GM21619 (cell line): ENCODE measurements around the gene SUGT1.

Source experiments
- ATAC-seq: cut with Tn5 transposase; IDR thresholded peaks from one replicate; pipeline ENCODE4 v1.9.1; 2021; ENCODE audit not compliant: unreplicated experiment

Gene SUGT1

DNA sequence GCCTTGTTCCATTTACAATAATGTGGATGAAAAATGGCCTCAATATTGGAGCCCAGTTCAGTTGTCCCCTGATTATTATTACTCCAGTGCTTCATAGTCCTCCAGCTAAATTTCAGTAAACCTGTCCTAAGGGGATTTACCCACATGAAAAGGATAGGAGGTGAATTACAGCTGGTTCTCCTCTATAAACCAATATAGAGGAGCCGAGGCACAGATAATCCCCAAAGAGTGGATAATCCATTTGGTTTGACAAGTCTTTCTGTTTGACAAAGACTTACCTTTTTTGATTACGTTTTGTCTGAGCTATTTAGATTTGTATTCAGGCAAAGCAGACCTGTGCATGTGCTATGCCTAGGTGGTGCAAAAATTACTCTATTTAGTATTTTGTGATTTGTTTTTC lies 84.3 kb downstream of the SUGT1 start:
- ATAC-seq = no peak

DNA sequence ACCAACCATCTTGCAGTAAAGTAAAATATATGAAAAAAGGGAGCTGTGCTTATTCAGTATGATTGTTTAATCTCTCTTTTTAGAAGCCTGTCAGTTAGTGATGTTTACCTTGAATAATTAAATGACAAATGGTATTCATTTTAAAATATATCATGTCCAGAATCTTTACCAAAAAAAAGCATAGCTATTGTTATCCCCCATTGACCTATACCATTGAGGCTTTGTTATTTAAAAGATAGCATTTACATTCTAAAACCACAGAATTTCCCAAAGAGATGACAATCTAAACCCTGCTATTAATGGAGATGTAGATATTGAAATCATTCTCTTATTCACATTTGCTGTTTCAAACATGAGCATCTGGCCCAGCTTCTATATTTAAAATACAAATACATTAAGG lies 84.8 kb downstream of the SUGT1 start:
- ATAC-seq = no peak

DNA sequence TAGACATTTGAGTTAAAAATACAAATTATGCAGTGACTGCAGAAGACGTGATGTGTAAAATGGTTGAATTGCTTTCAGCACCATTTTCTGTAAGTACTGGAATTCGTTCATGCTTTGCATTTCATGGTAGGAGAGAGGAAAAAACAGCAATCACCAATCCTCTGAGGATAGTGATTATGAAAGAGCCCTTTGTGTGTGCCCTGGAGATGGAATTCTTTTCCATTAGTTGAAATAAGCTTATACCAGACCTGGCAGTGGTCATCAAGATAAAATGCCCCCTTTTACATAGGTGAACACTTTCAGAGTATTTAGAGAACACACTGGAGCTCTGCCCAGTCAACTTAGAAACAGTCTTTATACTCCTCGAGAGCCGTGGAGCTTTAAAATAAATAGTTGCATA lies 85.3 kb downstream of the SUGT1 start:
- no peak for ATAC-seq

DNA sequence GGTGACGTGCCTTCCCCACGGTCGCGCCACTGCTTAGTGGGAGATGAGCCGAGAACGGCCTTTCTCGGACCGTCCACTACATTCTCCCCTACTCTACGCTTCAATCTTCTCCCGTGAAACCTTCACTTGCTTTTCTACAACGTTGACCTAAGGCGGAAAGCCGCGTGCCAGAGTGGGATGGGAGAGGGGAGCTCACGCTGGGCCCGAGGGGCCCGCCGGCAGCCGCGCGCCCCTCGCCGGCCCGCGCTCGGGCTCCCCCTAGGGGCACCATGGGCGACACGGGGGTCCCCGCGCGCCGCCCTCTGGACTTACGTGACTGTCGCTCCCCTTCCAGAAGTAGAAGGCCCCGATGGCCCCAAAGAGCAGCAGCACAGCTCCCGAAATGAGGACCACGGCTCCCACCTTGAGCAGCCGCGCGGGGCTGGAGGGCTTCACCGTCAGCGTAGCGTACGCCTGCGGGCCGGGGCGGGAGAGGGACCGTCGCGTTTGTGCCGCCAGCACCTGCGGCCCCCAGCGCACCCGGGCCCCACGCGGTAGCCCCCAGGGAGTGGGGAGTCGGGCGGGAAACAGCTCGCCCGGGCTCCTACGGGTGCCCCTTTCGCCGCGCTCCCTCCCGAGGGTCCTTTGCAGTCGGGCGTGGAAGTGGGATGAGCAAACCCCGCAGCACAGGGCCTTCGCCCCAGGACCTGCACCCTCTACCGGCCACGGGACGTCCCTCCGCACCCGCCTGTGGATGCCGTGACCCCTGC lies 86.3 kb downstream of the SUGT1 start:
- no peak for ATAC-seq

DNA sequence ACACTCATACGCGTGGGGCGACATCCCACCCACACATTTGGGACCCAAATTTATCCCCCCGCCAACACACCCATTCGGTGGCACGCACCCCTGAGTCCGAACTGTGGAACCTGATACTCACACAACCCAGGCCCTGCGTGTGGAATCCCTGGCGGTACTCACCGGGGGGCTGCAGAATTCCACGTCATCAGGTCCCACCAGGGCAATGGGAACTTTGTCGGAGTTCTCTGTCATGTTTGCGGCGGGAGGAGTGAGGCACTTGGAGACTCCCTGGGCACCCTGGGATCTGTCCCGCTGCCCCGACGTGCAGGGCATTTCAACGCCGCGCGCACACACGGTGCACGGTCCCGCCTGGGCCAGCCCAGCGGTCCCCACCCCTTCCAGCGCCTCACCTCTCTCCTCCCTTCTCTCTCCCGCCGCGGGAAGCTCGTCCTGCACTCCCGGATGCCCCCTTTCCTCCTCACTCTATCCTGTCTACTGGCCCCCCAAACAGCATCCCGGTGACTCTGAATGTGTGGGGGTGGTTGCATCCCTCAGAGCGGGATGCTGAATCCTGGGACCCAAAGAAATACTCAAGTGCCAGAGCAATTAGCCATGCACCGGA lies 86.9 kb downstream of the SUGT1 start, which contains the start of gene CNMD:
Gene CNMD (minus strand): TSS at position 353 of the 604 bp plus-strand sequence. CDS start 119 bp downstream, at position 234.
- ATAC-seq = no peak

DNA sequence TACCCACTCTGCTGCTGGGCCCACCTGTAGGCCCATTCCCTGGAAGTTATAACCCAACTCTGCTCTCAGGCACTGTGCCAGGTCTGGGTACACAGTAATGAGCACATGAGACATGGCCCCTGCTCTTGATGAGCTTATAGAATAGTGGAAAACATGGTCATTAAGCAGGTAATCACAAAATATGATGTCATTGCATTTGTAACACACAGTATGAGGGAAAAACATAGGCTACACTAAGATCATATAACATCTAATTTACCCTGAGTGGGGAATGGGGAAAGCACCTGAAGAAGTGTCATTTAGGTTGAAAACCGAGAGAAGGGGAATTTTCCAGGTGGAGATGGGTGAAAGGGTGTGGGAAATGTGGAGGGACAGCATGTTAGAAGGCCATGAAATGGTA lies 90.9 kb downstream of the SUGT1 start:
- no peak for ATAC-seq

DNA sequence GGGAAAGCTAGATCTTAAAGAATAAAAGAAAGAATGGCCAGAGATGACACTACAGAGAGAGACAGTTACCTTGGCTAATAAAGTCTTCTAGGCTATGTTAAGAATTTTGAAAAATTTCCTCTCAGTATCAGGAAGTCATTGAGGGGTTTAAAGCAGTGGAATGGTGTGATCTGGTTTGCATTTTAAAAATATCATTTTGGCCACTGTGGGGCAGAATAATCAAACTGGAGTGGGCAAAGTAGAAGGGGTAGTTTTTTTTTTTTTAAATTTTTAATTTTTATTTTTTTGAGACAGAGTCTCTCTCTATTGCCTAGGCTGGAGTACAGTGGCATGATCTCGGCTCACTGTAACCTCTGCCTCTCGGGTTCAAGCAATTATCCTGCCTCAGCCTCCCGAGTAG lies 91.4 kb downstream of the SUGT1 start:
- ATAC-seq = no peak

DNA sequence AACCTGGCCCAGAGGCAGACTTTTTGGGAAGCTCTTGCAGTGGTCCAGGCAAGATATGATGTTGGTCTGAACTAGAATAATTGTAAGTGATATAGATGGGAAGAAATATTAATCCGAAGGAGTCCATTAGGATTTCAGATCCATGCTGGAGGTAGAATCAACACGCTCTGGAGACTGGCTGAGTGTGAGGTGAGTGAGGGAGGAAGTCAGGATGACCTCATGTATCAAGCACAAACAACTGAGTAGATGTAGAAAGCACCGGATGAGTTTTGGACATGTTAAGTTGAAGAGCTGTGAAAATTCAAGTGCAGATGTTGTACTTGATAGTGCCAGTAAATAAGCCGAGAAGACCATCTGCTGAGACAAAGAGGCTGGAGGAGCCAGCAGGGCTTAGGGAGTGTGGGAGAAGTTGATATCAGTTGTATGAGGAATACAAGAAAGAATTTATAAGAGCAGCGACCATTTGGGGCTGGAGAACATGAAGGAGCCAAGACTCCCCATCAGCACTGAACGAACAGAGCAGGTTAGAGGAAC lies 92.3 kb downstream of the SUGT1 start:
- no peak for ATAC-seq

DNA sequence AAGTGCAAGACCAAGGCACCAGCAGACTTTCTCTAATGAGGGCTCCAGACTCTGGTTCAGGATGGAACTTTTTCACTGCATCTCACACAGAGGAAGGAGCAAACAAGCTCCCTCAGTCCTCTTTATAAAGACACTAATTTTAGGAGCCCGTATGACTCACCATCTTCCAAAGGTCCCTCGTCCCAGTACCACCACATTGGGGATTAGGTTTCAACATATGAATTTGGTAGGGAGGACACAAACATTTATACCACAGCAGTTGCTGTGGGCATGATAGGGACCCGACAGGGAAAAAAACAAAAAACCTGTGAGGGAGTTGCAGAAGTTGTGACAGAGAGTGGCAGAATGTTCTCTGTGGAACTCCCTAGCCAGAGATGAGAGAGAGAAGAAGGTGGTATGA lies 93.5 kb downstream of the SUGT1 start:
- ATAC-seq = no peak

DNA sequence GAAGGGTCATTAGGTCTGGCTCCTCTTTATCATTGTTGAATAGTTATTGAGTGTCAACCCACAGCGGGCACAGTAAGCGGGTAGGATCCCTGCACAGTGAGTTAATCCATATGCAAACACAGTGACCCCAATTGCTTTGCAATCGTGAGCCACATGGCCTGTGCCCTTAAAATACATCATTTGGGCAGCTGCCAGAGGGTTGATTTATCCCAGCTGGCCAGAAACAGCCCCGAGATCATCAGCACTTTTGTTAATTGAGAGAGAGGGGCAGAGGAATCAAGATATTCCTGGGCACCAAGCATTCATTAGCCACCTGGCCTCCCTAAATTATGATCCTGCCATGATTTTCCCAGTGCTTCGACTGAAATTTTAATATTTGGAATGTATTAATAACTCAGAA lies 96.8 kb downstream of the SUGT1 start:
- no peak for ATAC-seq
